ENCODE results near the gene BCL11A. TPM values are rescaled to one million over a fixed set of nuclear protein-coding genes. Genes with fewer than 3 reads are reported as not detected.

BCL11A gene
- total RNA-seq, 2 experiments from 2014 or later: 0.45 to 0.54 TPM

DNA sequence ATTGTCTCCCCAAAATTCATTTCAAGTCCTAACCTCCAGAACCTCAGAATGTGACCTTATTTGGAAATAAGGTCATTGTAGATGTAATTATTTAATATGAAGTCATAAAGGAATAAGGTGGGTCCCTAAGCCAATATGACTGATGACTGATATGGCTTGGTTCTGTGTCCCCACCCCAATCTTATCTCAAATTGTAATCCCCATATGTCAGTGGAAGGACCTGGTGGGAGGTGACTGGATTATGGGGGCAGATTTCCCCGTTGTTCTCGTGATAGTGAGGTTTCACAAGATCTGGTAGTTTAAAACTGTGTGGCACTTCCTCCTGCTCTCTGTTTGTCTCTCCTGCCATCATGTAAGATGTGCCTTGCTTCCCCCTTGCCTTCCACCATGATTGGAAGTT is 43.0 kb upstream of the BCL11A start:
- Mint-ChIP-seq H3K27ac (no peak overlapping the region), H3K4me1 (ENCODE audit: low read depth) (no peaks in the 10 kb centered on the region), H3K36me3 (ENCODE audit: low read depth) (no peaks in the 10 kb centered on the region), H3K4me3 (no peak overlapping the region), H3K27me3 (peaks cover 4% of the 10 kb centered on the region), H3K9me3 (peaks cover 10% of the 10 kb centered on the region)
- intact Hi-C loops (cut with micrococcal nuclease): no loop called here
- no peak for DNase-seq
- ATAC-seq: no peak
- ChIA-PET CTCF (interaction anchor here (5.7 kb wide), 1 partner anchor 14 kb away, joined by 34 read pairs; no protein-coding TSS in a partner anchor), POLR2A (no interaction called here)
- TF ChIP-seq, protein P1, sequence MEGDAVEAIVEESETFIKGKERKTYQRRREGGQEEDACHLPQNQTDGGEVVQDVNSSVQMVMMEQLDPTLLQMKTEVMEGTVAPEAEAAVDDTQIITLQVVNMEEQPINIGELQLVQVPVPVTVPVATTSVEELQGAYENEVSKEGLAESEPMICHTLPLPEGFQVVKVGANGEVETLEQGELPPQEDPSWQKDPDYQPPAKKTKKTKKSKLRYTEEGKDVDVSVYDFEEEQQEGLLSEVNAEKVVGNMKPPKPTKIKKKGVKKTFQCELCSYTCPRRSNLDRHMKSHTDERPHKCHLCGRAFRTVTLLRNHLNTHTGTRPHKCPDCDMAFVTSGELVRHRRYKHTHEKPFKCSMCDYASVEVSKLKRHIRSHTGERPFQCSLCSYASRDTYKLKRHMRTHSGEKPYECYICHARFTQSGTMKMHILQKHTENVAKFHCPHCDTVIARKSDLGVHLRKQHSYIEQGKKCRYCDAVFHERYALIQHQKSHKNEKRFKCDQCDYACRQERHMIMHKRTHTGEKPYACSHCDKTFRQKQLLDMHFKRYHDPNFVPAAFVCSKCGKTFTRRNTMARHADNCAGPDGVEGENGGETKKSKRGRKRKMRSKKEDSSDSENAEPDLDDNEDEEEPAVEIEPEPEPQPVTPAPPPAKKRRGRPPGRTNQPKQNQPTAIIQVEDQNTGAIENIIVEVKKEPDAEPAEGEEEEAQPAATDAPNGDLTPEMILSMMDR (IDR thresholded peaks at IDR 0.05): no peak

DNA sequence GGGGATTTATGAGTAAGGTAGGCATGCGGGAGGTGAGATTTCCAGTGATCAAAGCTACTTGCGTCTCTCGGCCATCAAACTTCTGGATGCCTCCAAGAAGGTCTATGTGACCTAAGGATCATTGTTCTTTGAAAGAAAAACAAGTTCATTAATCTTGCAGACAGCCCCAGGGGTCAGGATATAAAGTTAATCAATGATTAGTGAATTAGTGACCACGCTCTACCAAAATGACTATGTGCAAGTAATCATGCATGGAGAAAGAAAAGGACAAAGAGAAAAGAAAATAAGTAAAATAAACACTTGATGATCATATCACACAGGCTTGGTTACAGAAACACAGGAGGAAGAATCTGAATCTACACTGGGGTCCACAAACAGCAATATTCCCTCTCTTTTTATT is 42.5 kb upstream of the BCL11A start:
- no peaks in the 10 kb centered on the region for H3K36me3 Mint-ChIP-seq (ENCODE audit: low read depth)
- intact Hi-C loops (cut with micrococcal nuclease): no loop called here
- POLR2A ChIA-PET: no interaction called here
- no peak overlapping the region for H3K4me3 Mint-ChIP-seq
- no peak for ATAC-seq
- peaks cover 4% of the 10 kb centered on the region for H3K27me3 Mint-ChIP-seq
- DNase-seq: no peak
- TF ChIP-seq, protein P1 (IDR thresholded peaks at IDR 0.05): no peak
- H3K9me3 Mint-ChIP-seq: peaks cover 10% of the 10 kb centered on the region
- H3K4me1 Mint-ChIP-seq (ENCODE audit: low read depth): no peaks in the 10 kb centered on the region
- CTCF ChIA-PET: interaction anchor here (5.7 kb wide), 1 partner anchor 14 kb away, joined by 34 read pairs; no protein-coding TSS in a partner anchor
- no peak overlapping the region for H3K27ac Mint-ChIP-seq

DNA sequence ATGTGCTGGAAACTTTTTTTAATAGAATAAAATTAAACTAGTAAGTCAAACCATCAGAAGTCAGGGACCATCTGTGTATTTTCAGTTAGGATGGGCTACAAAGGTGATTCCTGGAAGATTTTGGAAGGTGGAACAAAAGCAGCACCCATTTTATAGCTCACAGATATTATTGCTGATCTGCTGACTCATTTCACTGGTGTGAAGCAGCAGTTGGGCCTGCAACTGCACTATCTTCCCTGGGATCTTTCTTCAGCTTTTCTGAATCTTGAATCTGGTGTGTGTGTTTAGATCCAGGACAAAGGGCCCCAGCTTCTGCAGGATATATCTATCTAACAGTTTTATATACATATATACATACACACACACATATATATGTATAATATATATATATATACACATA is 35.6 kb upstream of the BCL11A start:
- Mint-ChIP-seq H3K4me3 (no peak overlapping the region), H3K27me3 (peaks cover 17% of the 10 kb centered on the region), H3K27ac (no peak overlapping the region), H3K9me3 (peaks cover 9% of the 10 kb centered on the region), H3K36me3 (ENCODE audit: low read depth) (no peaks in the 10 kb centered on the region), H3K4me1 (ENCODE audit: low read depth) (no peaks in the 10 kb centered on the region)
- intact Hi-C loops (cut with micrococcal nuclease): no loop called here
- CTCF ChIA-PET: interaction anchor here (4.8 kb wide), 1 partner anchor 29 kb away, joined by 22 read pairs; no protein-coding TSS in a partner anchor
- ATAC-seq (no peak), DNase-seq (no peak)
- POLR2A ChIA-PET: no interaction called here
- TF ChIP-seq, protein P1 (IDR thresholded peaks at IDR 0.05): no peak

DNA sequence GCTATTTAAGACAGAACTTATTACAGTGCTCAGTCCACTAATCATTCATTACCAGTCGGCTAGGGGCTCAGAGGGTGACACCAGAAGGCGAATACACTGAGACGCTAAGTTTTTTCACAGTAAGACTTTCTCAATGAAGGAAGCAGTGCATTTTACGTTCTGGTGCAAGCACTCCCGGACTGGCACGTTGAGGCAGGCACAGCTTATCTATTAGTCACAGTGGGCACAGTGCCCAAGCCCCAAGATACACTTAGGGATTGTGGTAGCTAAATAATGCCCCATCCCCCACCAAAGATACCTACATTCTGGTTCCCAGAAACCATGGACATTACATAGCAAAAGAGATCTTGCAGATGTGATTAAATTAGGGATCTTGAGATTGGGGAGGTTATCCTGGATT is 32.6 kb upstream of the BCL11A start:
- TF ChIP-seq, protein P1 (IDR thresholded peaks at IDR 0.05): no peak
- intact Hi-C loops (cut with micrococcal nuclease): no loop called here
- ChIA-PET POLR2A (no interaction called here), CTCF (interaction anchor here (0.6 to 7.5 kb wide), 4 partner anchors 11 to 34 kb away, joined by 3 to 95 read pairs (median 13); no protein-coding TSS in a partner anchor)
- ATAC-seq (no peak), DNase-seq (no peak)
- Mint-ChIP-seq H3K9me3 (no peaks in the 10 kb centered on the region), H3K27me3 (peaks cover 28% of the 10 kb centered on the region), H3K4me1 (ENCODE audit: low read depth) (peaks cover 2% of the 10 kb centered on the region), H3K27ac (no peak overlapping the region), H3K36me3 (ENCODE audit: low read depth) (no peaks in the 10 kb centered on the region), H3K4me3 (no peak overlapping the region)

DNA sequence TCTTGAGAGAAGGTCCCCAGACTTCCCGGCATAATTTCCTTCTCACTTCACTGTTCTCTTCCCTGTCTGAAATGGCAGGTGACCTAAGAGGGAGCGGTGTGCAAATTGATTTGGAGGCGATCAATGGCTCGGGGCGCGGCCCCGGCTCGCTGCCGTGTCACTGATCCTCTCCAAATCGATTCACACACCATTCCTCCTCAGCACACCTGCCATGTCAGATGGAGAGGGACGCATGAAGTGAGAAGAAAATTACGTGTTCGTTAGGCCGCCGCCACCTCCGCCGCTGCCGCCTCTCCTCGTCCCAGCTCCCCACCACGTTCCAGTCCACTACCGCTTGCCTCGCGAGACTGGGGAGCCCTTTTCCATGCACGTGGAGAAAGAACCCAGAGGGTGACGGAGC is 31.8 kb upstream of the BCL11A start:
- H3K4me3 Mint-ChIP-seq: no peak overlapping the region
- peaks cover 2% of the 10 kb centered on the region for H3K4me1 Mint-ChIP-seq (ENCODE audit: low read depth)
- TF ChIP-seq, protein P1 (IDR thresholded peaks at IDR 0.05): no peak
- no peak overlapping the region for H3K27ac Mint-ChIP-seq
- no peaks in the 10 kb centered on the region for H3K9me3 Mint-ChIP-seq
- DNase-seq (no peak), ATAC-seq (no peak)
- no peaks in the 10 kb centered on the region for H3K36me3 Mint-ChIP-seq (ENCODE audit: low read depth)
- ChIA-PET POLR2A (no interaction called here), CTCF (interaction anchor here (0.6 to 7.5 kb wide), 6 partner anchors 12 to 35 kb away, joined by 3 to 95 read pairs (median 4); no protein-coding TSS in a partner anchor)
- peaks cover 35% of the 10 kb centered on the region for H3K27me3 Mint-ChIP-seq
- intact Hi-C loops (cut with micrococcal nuclease): no loop called here
